Stimulated activated CD8-positive, alpha-beta memory T cell treated with anti-CD3 and anti-CD28 coated beads, Interleukin-15, amount 100 ng/mL, for 24 hours (primary cell): ENCODE measurements around the gene ZMIZ1.

Experiments used
- DNase-seq: peaks from one replicate; pipeline ENCODE4 v3.0.0-alpha.2; 2020; ENCODE audit warnings: low read depth

The ZMIZ1 gene

DNA sequence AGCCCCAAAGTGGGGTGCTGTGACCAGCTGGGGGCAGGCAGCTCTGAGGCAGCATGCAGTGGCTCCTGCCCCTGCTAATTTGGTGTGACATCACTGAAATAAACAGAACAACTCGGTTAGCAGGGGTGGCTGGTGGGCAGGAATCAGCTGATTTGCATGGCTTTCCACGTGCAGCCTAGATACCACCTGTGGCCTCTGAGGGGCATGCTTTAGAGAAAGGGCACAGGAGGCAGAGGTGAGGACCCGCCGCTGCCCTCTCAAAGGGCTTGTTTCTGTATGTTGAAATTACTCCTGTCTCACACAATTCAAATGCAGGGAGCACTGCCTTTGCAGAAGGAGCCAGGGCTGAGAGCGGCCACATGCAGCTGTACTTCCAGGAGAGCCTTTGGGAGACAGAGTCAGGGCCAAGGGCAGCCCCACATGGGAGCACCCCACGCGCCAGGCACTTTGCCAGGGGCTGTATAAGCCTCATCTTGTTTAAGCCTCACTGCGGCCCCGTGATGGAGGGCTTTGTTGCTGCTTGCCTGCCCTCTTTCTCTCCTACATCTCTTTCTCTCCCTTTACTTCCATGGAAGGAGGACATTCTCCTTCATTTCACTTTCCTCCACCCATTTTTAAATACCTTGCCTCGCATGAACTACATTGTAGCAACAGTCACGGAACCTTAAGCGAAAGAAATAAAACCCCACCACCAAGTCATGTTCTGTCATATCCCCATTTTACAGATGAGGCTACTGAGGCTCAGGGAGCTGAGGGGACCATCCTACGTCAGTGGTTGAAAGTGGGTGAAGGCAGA lies 137.7 kb downstream of the ZMIZ1 start:
- DNase-seq: no peak

- no peak for DNase-seq
Observed at GRCh38 chr10:79207096-79207357, 138.3 kb downstream of the ZMIZ1 start.

DNA sequence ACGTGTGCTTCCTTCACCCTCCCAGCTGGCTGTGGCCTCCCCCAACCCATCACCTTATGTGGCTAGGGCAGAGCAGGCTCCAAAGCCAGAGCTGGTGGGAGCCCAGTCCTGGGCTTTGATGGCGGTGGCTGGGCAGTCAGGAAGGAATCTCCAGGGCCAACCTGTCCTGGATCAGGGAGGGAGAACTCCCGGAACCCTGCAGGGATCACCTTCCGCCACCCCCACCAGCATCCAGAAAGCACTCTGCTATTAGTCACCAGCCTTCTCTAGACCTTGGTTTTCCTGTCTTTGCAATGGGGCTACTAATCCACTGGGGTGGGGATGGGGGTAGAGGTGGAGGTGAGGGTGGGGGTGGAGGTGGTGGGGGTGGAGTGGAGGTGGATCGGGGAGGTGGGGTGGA lies 139.0 kb downstream of the ZMIZ1 start:
- DNase-seq: no peak

DNA sequence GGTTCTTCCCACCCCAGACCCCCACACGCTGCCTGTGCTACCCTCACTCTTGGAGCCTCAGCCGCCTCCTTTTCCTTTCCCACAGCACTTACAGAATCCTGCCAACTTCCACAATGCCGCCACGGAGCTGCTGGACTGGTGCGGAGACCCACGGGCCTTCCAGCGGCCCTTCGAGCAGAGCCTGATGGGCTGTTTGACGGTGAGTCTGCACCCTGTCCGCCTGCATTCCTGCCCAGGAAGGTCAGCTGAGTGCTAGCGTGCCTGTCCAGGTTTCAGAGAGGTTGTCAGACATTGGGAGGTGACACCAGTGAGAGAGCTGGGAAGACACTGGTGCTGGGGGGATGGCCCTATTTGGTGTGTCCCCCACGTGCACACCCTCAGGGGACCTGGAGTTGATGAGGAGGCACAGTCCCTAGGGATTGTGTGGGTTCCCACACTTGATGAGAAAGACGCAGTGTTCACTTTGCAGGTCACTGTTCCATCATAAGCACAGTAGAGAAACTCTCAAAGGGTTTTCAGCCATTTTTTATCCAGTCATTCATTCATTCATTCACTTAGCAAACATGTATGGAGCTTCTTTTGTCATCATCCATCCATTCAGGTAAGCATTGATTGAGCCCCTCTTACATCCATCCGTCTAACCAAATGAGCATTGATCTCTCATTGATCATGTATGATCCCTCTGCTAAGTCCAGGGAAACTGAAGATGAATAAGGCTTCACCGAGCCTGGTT lies 139.7 kb downstream of the ZMIZ1 start:
- no peak for DNase-seq

DNA sequence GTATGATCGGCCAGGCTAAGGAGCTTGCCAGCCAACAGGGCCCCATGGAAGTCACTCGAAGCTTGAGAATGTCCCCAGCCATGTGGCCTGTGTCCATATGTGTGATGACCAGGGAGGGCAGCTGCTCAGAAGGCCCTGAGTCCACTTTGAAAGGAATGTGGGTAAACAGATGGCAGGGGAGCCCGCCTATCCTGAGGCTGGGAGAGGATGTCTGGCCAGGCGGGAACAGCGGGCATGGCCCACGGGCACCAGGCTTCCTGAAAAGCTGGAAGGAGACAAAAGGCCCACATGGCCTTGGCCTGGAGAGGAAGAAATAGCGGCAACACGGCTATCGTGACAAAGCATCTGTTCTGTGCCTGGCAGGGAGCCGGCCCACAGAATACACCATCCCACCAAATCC lies 140.6 kb downstream of the ZMIZ1 start:
- no peak for DNase-seq

DNA sequence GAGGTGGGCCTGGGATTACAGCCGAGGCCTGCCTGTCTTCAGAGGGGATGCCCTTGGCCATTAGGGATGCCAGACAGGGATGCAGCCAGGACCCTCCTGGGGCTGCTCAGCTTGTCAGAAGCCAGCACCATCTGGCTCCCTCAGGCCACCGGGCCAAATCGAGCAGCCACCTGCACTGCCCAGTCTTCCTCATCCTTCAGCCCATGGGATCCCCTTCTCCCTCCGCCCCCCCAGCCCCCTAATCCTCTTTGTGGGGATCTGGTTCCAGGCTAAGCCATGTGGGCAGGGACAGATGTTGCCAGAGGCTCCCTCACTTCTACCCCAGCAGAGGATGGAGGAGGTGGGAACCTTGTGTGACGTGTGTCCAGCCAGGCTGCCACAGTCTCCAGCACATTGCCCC lies 141.1 kb downstream of the ZMIZ1 start:
- DNase-seq: no peak

DNA sequence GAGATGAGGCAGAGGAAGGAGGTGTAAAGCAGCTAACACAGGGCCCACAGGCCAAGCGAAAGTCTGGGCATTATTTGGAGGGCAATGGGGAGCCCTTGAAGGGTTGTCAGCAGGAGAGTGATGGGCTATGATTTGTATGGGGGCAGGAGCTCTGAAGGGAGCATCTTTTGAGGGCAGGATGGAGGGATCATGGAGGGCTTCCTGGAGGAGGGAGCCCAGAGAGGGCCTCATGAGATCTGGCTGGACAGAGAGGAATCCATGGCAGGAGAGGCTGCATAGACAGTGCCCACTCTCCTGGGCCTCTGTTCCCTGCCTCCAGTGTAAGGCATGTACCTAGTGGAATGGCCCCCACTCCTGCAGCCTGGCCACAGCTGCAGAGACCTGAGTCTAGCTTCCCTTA lies 141.9 kb downstream of the ZMIZ1 start:
- no peak for DNase-seq

DNA sequence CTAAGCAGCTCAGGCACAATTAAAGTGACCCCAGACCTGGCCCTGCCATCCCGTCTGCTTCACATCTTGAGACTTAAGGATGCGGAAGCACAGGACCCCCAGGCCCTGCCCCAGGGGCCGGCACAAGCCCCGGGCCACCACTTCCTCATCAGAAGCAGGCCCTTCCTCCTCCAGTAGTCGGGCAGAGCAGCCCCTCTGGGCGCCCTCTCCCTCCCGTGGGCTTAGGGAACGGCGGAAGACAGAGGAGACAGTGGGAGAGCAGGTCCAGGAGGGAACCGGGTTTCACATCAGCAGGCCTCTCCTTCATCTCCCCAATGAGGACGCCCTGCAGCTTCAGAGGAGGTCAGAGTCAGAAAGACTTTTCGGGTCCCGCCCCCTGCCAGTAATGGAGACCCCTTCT lies 142.8 kb downstream of the ZMIZ1 start:
- no peak for DNase-seq

- DNase-seq: no peak
Observed at GRCh38 chr10:79215531-79215930, 146.8 kb downstream of the ZMIZ1 start.

- no peak for DNase-seq
Observed at GRCh38 chr10:79219322-79219957, 150.7 kb downstream of the ZMIZ1 start.

- no peak for DNase-seq
Observed at GRCh38 chr10:79220307-79220706, 151.5 kb downstream of the ZMIZ1 start.

DNA sequence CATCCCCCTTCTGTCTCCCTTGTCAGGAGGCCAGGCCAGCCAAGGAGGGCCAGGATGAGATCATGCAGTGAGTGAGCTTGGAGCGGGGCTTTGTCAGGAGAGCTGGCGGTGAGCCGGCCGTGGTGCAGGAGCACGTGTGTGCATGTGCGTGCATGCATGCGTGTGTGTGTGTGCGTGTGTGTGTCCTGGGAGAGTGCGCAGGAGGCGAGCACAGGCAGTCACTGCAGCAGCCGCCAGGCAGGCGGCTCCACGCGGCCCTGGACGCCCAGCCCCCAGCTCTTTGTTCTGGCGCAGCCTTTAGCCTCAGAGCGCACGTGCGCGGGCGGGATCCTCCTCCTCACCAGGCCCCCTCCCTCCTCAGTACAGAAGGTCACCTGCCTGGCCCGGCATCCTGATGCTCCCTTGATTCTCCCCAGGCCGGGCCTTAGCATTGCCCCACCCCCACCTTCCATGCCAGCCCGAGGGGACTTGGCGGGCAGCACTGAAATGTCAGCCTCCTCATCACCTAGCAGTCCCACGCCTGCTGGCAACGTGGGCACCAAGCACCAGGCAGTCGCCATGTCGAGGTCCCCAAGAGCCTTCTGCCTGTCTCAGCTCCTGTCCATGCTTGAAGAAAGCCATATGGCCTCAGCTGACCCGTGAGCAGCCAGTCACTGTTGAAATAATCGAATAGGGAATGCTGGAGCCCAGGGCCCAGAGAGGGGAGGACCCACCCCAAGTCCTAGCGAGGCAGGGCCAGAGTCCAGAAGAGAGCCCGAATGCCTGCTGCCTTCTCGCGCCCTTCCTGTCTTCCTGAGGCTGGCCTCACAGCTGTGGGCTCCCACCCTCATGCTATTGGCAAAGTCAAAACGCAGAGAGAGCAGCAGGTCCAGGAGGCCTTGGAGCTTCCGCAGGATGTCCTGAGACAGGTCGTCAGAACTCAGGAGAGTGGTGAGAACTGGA lies 152.6 kb downstream of the ZMIZ1 start:
- no peak for DNase-seq

- no peak for DNase-seq
Observed at GRCh38 chr10:79222186-79222585, 153.4 kb downstream of the ZMIZ1 start.

GRCh38 chr10:79223091-79224048 lies 154.6 kb downstream of the ZMIZ1 start:
- no peak for DNase-seq

DNA sequence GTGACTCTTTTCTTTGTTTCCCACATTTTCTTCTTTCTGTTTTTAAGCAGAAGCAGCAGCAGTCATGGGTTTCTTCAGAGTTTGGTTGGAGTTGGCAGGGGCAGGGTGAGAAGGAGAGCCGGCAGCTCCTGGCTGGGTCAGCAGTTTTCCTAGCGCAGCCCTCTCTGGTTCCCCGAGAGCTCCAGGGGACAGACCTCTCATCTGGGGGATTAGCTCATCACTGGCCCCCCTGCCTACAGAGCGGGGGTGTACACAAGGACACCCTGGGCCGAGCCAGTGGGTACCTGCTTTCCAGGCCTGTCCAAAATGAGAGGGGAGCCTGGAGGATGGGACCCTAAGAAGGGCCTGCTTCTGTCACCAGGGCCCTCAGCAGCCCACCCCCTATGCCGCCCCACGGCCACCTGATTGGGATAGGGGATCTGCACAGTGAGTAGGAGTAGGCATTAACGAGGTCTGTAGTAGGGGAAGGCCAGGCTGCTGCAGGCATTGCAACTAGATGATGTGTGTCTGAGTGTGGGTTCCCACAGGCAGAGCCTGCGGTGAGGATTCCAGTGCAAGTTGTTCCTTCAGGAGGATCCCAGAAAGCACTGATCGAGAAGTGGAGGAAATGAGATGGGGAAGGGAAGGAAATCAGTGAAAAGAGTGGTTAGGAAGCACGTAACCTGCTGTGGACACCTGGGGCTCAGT lies 155.6 kb downstream of the ZMIZ1 start:
- DNase-seq: no peak

DNA sequence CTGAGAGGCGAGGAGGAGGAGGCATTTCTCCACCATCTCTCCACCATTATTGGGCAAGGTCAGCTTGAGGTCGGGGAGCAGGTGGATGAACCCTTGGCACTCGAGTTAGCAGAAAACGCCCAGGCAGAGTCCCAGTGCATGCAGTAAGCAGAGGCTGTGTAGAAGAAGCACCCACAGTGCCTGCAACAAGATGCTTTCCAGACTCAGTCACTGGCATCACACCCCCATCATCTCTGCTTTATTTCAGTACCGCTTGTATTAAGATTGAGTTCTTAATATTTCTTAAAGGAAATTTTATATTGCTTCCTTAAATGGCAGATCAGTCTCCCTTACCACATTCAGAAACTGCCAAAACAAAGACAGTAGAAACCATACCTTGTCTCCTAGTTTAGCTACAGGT lies 156.2 kb downstream of the ZMIZ1 start:
- no peak for DNase-seq

GRCh38 chr10:79226391-79227245 lies 157.9 kb downstream of the ZMIZ1 start:
- DNase-seq: no peak

DNA sequence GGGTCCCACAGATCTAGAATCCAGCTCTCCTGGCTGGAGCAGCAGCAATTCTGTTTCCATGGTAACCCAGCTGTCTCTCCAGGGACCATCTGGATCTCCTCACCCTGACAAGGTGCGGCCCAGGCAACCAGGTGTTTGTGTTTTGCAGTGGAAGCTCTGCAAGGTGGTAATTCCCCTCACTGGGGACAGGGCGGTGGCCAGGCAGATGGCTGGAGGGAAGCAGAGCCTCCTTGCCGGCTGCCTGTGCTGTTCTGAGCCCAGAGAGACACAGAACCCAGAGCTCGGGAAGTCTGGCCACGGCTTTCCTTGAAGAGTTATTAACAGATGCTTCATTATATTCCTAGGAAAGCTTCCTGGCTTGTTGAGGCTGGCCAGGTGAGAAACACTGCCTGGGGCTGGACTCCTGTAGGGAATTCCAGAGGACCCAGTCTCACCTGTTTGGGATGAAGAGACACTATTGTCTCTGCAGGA lies 160.3 kb downstream of the ZMIZ1 start:
- no peak for DNase-seq

- DNase-seq: no peak
Observed at GRCh38 chr10:79229830-79230327, 161.1 kb downstream of the ZMIZ1 start.
